DOHH2 (cell line): ENCODE data around the gene VILL.

ENCODE experiments used
- H3F3A ChIP-seq: fragments of 200-600 bp; sonication (generic), shearing (Covaris generic); 2 replicates; pipeline ENCODE4 v1.6.0; 2016; ENCODE audit warnings: antibody characterized with exemption, mild to moderate bottlenecking; ENCODE audit not compliant: control insufficient read depth, insufficient read depth
- H3K27ac ChIP-seq: fragments of 200-600 bp; sonication (generic); 2 replicates; pipeline ENCODE4 v1.5.1; 2014; ENCODE audit warnings: low read depth, mild to moderate bottlenecking, low read length, moderate library complexity
- H3K27me3 ChIP-seq: fragments of 200-600 bp; sonication (generic); 2 replicates; pipeline ENCODE4 v1.6.1; 2014; ENCODE audit warnings: mild to moderate bottlenecking, low read length, mixed read lengths; ENCODE audit not compliant: control insufficient read depth
- H3K36me3 ChIP-seq: fragments of 200-600 bp; sonication (generic); 2 replicates; pipeline ENCODE4 v1.6.1; 2014; ENCODE audit warnings: mild to moderate bottlenecking, low read length, moderate library complexity, mixed read lengths; ENCODE audit not compliant: control insufficient read depth
- H3K4me1 ChIP-seq: fragments of 200-600 bp; sonication (generic); 2 replicates; pipeline ENCODE4 v1.6.1; 2014; ENCODE audit warnings: mild to moderate bottlenecking, low read length, mixed read lengths; ENCODE audit not compliant: control insufficient read depth
- H3K4me2 ChIP-seq: fragments of 200-600 bp; sonication (generic); 2 replicates; pipeline ENCODE4 v1.6.0; 2014; ENCODE audit warnings: mild to moderate bottlenecking, low read length, moderate library complexity
- H3K4me3 ChIP-seq: fragments of 200-600 bp; sonication (generic); 2 replicates; pipeline ENCODE4 v1.5.1; 2014; ENCODE audit warnings: mild to moderate bottlenecking, low read length, mixed read lengths
- H3K79me2 ChIP-seq: fragments of 200-600 bp; sonication (generic); 2 replicates; pipeline ENCODE4 v1.6.1; 2014; ENCODE audit warnings: mild to moderate bottlenecking, low read length, mixed read lengths; ENCODE audit not compliant: control insufficient read depth
- H3K9me2 ChIP-seq: fragments of 200-600 bp; sonication (generic); replicated peaks from 2 replicates; pipeline ENCODE4 v1.6.1; 2014; ENCODE audit warnings: mild to moderate bottlenecking, low read length, mixed read lengths; ENCODE audit not compliant: control insufficient read depth
- H3K9me3 ChIP-seq: fragments of 200-600 bp; sonication (generic); 2 replicates; pipeline ENCODE4 v1.6.1; 2014; ENCODE audit warnings: antibody characterized with exemption, low read length, mixed read lengths; ENCODE audit not compliant: control insufficient read depth, insufficient read depth
- H4K20me1 ChIP-seq: fragments of 200-600 bp; sonication (generic); 2 replicates; pipeline ENCODE4 v1.6.0; 2014; ENCODE audit warnings: low read depth, mild to moderate bottlenecking, antibody characterized with exemption, low read length, moderate library complexity; ENCODE audit not compliant: control insufficient read depth, insufficient read depth
- EZH2phosphoT487 ChIP-seq: fragments of 200-600 bp; sonication (generic); IDR thresholded peaks from 2 replicates; pipeline ENCODE4 v1.6.1; 2017; ENCODE audit warnings: borderline replicate concordance, mild to moderate bottlenecking, antibody characterized with exemption, low read length, moderate library complexity, mixed read lengths
- TF ChIP-seq, protein P1 (sequence below): fragments of 200-600 bp; sonication (generic); IDR thresholded peaks from one replicate; pipeline ENCODE4 v1.5.1; 2014; ENCODE audit warnings: antibody characterized with exemption, mild to moderate bottlenecking, low read depth, low read length; ENCODE audit not compliant: poor library complexity, severe bottlenecking

VILL gene

GRCh38 chr3:37943126-37943525 lies 47.5 kb upstream of the VILL start:
- no peak overlapping the region for H3K4me3 ChIP-seq
- TF ChIP-seq, protein P1, sequence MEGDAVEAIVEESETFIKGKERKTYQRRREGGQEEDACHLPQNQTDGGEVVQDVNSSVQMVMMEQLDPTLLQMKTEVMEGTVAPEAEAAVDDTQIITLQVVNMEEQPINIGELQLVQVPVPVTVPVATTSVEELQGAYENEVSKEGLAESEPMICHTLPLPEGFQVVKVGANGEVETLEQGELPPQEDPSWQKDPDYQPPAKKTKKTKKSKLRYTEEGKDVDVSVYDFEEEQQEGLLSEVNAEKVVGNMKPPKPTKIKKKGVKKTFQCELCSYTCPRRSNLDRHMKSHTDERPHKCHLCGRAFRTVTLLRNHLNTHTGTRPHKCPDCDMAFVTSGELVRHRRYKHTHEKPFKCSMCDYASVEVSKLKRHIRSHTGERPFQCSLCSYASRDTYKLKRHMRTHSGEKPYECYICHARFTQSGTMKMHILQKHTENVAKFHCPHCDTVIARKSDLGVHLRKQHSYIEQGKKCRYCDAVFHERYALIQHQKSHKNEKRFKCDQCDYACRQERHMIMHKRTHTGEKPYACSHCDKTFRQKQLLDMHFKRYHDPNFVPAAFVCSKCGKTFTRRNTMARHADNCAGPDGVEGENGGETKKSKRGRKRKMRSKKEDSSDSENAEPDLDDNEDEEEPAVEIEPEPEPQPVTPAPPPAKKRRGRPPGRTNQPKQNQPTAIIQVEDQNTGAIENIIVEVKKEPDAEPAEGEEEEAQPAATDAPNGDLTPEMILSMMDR, result no peak
- TF ChIP-seq EZH2phosphoT487, result no peak
- H3K9me2 ChIP-seq, result no peaks in the 10 kb centered on the region
- H3K4me1 ChIP-seq, result no peaks in the 10 kb centered on the region
- no peaks in the 10 kb centered on the region for H4K20me1 ChIP-seq
- no peaks in the 10 kb centered on the region for H3K9me3 ChIP-seq
- peaks cover 3% of the 10 kb centered on the region; the same call in 1 of the 2 replicates for H3K27me3 ChIP-seq
- no peaks in the 10 kb centered on the region for H3F3A ChIP-seq
- no peak overlapping the region for H3K27ac ChIP-seq
- no peak overlapping the region for H3K4me2 ChIP-seq
- no peaks in the 10 kb centered on the region for H3K79me2 ChIP-seq
- no peaks in the 10 kb centered on the region for H3K36me3 ChIP-seq

- Histone ChIP-seq H3K4me3 (no peak overlapping the region), H3K4me2 (no peak overlapping the region), H3K36me3 (no peaks in the 10 kb centered on the region), H3K4me1 (no peaks in the 10 kb centered on the region), H3K27ac (no peak overlapping the region), H3K9me3 (no peaks in the 10 kb centered on the region), H3F3A (no peaks in the 10 kb centered on the region), H3K9me2 (no peaks in the 10 kb centered on the region), H4K20me1 (no peaks in the 10 kb centered on the region), H3K27me3 (peaks cover 3% of the 10 kb centered on the region; the same call in 1 of the 2 replicates), H3K79me2 (no peaks in the 10 kb centered on the region)
- TF ChIP-seq, protein P1, result no peak
- TF ChIP-seq EZH2phosphoT487, result no peak
Observed at GRCh38 chr3:37943631-37944314, 46.8 kb upstream of the VILL start.

DNA sequence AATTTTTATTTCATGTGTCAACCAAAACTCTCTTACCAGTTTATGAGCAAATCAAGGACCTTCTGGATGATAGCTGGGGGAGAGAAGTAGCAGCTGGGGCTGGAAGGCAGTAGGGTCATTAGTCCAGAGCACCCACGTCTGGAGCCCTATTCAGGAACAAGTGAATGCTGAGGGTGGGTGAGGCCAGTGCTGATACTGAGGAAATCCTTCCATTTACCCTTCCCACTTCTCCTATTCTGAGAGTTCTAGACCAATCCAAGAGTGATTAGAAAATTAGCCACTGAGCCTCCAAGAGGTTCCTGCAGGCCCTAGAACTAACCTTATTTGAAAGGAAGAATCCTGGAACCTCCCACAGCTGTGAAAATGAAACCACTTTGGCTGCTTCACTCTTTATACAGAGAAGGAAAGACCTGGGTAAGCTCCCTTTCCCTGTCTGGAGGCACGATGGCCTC lies 46.2 kb upstream of the VILL start:
- no peak overlapping the region for H3K4me3 ChIP-seq
- no peaks in the 10 kb centered on the region for H3F3A ChIP-seq
- TF ChIP-seq EZH2phosphoT487, result no peak
- TF ChIP-seq, protein P1, result no peak
- H3K36me3 ChIP-seq, result no peaks in the 10 kb centered on the region
- H3K4me1 ChIP-seq, result no peaks in the 10 kb centered on the region
- no peaks in the 10 kb centered on the region for H3K9me3 ChIP-seq
- H4K20me1 ChIP-seq, result no peaks in the 10 kb centered on the region
- H3K27ac ChIP-seq, result no peak overlapping the region
- H3K79me2 ChIP-seq, result no peaks in the 10 kb centered on the region
- H3K9me2 ChIP-seq, result no peaks in the 10 kb centered on the region
- H3K4me2 ChIP-seq, result no peak overlapping the region
- H3K27me3 ChIP-seq, result peaks cover 3% of the 10 kb centered on the region; the same call in 1 of the 2 replicates
